Colon (tissue), 2 donors: ENCODE data around the gene CYLD.

Experiments
- FAIRE-seq: peaks from 2 replicates; lab custom pipeline; 2012; peaks lifted over from hg19 to GRCh38; lab: Jason Lieb, UNC
- donor health status: control.
- donor health status: control.

CYLD gene

DNA sequence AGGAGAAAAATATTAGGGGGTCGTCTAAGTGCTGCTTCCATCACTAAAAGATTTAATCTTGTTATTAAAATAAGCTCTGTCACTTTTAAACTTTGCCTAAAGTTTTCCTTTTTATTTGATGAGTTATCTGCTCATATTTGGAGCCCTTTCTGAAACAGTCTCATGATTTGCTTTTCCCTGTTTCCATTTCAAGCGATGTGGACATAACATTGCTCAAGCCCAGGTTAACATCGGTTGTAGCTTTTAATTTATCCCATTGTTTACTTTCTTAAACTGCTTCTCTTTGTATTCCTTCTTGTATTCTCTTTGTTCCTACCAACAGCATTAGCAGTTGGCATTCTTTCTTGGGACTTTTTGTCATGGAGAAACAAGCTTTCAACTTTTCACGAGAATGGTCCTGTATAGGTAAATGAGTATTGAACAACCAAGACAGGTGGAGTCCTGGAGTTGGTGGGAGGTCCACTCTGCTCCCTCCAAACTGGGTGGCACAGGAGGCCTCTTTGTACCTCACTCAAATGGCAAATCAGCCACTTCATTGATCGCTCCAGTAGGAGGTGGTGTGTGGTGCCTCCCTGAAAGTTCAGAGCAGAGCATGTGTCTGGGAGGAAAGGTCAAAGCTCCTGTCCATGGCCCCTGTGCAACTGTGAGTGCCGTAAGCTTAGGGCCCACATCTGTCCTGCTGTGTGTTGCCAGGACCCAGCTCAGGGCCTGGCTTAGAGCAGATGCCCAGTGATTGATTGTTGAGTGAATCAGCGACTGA is 107.0 kb downstream of the CYLD start:
- no peak for FAIRE-seq
